Measurements from ENCODE around the gene SLC22A31. TPM values are rescaled to one million over a fixed set of nuclear protein-coding genes. Genes with fewer than 3 reads are reported as not detected.
"Not testable (repeated sequence)": the region's sequence is repeated elsewhere in the genome, so short reads cannot be mapped to it uniquely, and the experiment has no call there.

The SLC22A31 gene
- polyA plus RNA-seq, 1 experiment, result 0.25 TPM

DNA sequence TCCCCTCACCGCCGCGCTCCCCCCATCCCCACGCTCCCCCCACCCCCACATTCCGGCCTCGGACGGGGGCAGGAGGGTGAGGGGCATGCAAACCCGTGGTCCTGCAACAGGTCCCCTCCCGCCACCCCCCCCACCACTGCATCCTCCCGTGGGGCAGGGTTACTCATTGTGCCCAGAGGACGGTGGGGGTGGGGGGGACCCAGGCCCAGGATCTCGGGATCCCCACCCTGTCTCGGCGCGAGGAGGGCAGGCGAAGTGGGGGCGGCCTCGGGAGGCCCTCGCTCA lies 8.5 kb downstream of the SLC22A31 start:
- TF ChIP-seq, protein P1, sequence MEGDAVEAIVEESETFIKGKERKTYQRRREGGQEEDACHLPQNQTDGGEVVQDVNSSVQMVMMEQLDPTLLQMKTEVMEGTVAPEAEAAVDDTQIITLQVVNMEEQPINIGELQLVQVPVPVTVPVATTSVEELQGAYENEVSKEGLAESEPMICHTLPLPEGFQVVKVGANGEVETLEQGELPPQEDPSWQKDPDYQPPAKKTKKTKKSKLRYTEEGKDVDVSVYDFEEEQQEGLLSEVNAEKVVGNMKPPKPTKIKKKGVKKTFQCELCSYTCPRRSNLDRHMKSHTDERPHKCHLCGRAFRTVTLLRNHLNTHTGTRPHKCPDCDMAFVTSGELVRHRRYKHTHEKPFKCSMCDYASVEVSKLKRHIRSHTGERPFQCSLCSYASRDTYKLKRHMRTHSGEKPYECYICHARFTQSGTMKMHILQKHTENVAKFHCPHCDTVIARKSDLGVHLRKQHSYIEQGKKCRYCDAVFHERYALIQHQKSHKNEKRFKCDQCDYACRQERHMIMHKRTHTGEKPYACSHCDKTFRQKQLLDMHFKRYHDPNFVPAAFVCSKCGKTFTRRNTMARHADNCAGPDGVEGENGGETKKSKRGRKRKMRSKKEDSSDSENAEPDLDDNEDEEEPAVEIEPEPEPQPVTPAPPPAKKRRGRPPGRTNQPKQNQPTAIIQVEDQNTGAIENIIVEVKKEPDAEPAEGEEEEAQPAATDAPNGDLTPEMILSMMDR (IDR thresholded peaks at IDR 0.05; ENCODE audit: low read depth, low read length), result no peak
- H3K27ac ChIP-seq (ENCODE audit: low read depth, low read length), result no peak overlapping the region
- DNase-seq (ENCODE audit: low read depth, low spot score), result no peak
- POLR2A ChIA-PET, result no interaction called here
- peaks cover 13% of the 10 kb centered on the region; the same call in 1 of the 2 replicates for H3K9me3 ChIP-seq (ENCODE audit: control insufficient read depth, insufficient read depth, low read length)
- CTCF ChIA-PET, result interaction anchor here (1.8 kb wide), 1 partner anchor 24 kb away, joined by 6 read pairs; no protein-coding TSS in a partner anchor
- H3K4me3 ChIP-seq (ENCODE audit: low read depth, low read length), result peak overlapping the region; percentile 67
- H3K27me3 ChIP-seq (ENCODE audit: control insufficient read depth, insufficient read depth, low read length), result no peaks in the 10 kb centered on the region

DNA sequence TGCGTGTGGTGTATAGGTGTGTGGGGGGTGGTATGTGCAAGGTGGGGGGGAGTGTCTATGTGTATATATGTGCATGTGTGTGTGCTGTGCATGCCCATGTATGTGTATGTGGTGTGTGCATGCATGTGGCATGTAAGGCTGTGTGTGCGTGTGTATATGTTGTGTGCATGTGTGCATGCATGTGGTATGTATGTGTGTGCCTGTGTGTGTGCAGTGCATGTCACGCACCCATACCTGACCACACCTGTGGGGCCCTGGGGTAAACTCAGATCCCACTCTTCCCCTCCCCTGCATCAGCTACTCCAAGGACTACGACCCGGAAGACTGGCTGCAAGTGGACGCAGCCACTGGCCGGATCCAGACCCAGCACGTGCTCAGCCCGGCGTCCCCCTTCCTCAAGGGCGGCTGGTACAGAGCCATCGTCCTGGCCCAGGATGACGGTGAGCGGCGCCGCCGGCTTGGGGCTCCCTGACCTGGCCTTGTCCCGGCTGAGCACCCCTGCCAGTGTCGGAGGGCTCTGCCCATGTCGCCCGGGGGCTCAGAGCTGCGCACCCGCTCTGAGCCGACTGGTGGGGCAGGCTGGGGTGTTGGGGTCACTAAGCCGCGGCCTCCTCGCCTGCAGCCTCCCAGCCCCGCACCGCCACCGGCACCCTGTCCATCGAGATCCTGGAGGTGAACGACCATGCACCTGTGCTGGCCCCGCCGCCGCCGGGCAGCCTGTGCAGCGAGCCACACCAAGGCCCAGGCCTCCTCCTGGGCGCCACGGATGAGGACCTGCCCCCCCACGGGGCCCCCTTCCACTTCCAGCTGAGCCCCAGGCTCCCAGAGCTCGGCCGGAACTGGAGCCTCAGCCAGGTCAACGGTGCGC lies 9.1 kb downstream of the SLC22A31 start:
- peak overlapping the region; percentile 67; the same call in 1 of the 2 replicates for H3K4me3 ChIP-seq (ENCODE audit: low read depth, low read length)
- TF ChIP-seq, protein P1 (IDR thresholded peaks at IDR 0.05; ENCODE audit: low read depth, low read length), result no peak
- ChIA-PET CTCF (interaction anchor here (1.8 kb wide), 1 partner anchor 24 kb away, joined by 6 read pairs; no protein-coding TSS in a partner anchor), POLR2A (no interaction called here)
- H3K9me3 ChIP-seq (ENCODE audit: control insufficient read depth, insufficient read depth, low read length), result peaks cover 13% of the 10 kb centered on the region; the same call in 1 of the 2 replicates
- DNase-seq (ENCODE audit: low read depth, low spot score), result no peak
- no peak overlapping the region for H3K27ac ChIP-seq (ENCODE audit: low read depth, low read length)
- H3K27me3 ChIP-seq (ENCODE audit: control insufficient read depth, insufficient read depth, low read length), result no peaks in the 10 kb centered on the region

- Histone ChIP-seq H3K27me3 (ENCODE audit: control insufficient read depth, insufficient read depth, low read length) (peaks cover 1% of the 10 kb centered on the region), H3K27ac (ENCODE audit: low read depth, low read length) (no peak overlapping the region), H3K9me3 (ENCODE audit: control insufficient read depth, insufficient read depth, low read length) (peaks cover 13% of the 10 kb centered on the region; the same call in 1 of the 2 replicates), H3K4me3 (ENCODE audit: low read depth, low read length) (no peak overlapping the region)
- CTCF ChIA-PET, result no interaction called here
- TF ChIP-seq, protein P1 (IDR thresholded peaks at IDR 0.05; ENCODE audit: low read depth, low read length), result no peak
- DNase-seq (ENCODE audit: low read depth, low spot score), result no peak
- POLR2A ChIA-PET, result no interaction called here
These were observed 10.0 kb downstream of the SLC22A31 start for GRCh38 chr16:89190150-89190958.

- DNase-seq (ENCODE audit: low read depth, low spot score), result no peak
- ChIA-PET CTCF (no interaction called here), POLR2A (no interaction called here)
These were observed 10.8 kb downstream of the SLC22A31 start for GRCh38 chr16:89189358-89190025.

GRCh38 chr16:89188471-89189357 lies 11.6 kb downstream of the SLC22A31 start:
- H3K27ac ChIP-seq (ENCODE audit: low read depth, low read length); DNase-seq (ENCODE audit: low read depth, low spot score); H3K4me3 ChIP-seq (ENCODE audit: low read depth, low read length); POLR2A ChIA-PET; CTCF ChIA-PET: not testable (repeated sequence)
- Histone ChIP-seq H3K9me3 (ENCODE audit: control insufficient read depth, insufficient read depth, low read length) (peaks cover 10% of the 10 kb centered on the region; the same call in 1 of the 2 replicates), H3K27me3 (ENCODE audit: control insufficient read depth, insufficient read depth, low read length) (peaks cover 15% of the 10 kb centered on the region)

More at GRCh38 chr16:89189358-89190025, 10.8 kb downstream of the SLC22A31 start:
- H3K4me3 ChIP-seq (ENCODE audit: low read depth, low read length), result no peak overlapping the region
- peaks cover 13% of the 10 kb centered on the region; the same call in 1 of the 2 replicates for H3K9me3 ChIP-seq (ENCODE audit: control insufficient read depth, insufficient read depth, low read length)
- no peak overlapping the region for H3K27ac ChIP-seq (ENCODE audit: low read depth, low read length)
- TF ChIP-seq, protein P1 (IDR thresholded peaks at IDR 0.05; ENCODE audit: low read depth, low read length), result no peak
- peaks cover 7% of the 10 kb centered on the region for H3K27me3 ChIP-seq (ENCODE audit: control insufficient read depth, insufficient read depth, low read length)

Measured in AG04450 (cell line).